DND-41 (cell line): ENCODE results near the gene FBXL2.

Experiments
- CTCF ChIP-seq: IDR thresholded peaks from 2 replicates; pipeline ENCODE4 v1.5.1; 2012; ENCODE audit warnings: borderline replicate concordance, low read length, moderate library complexity, mild to moderate bottlenecking; ENCODE audit not compliant: poor library complexity, severe bottlenecking; ENCODE audit errors: extremely low read depth
- EZH2 ChIP-seq: IDR thresholded peaks from 3 replicates; pipeline ENCODE4 v1.6.1; 2012; ENCODE audit warnings: borderline replicate concordance, low read depth, mild to moderate bottlenecking, moderate library complexity, low read length, inconsistent platforms; ENCODE audit not compliant: severe bottlenecking

- TF ChIP-seq CTCF (no peak), EZH2 (no peak)
Observed at GRCh38 chr3:33233884-33234283, 43.4 kb upstream of the FBXL2 start.
